ENCODE data around the gene CHEK1. TPM values are rescaled to one million over a fixed set of nuclear protein-coding genes. Genes with fewer than 3 reads are reported as not detected.
"Not testable (repeated sequence)": the region's sequence is repeated elsewhere in the genome, so short reads cannot be mapped to it uniquely, and the experiment has no call there.

CHEK1 gene
- total RNA-seq, result 22.1 and 39.2 TPM in 2 replicates

- DNase-seq (ENCODE audit: low read depth), result no peak
Measured at GRCh38 chr11:125624756-125625213, at the start of gene CHEK1. CHEK1 (plus strand) TSS chr11:125625163; CDS start chr11:125626769, 1,606 bp downstream.

GRCh38 chr11:125577181-125577580, 47.8 kb upstream of the CHEK1 start:
- not testable (repeated sequence) for DNase-seq (ENCODE audit: low read depth)

- no peak for DNase-seq (ENCODE audit: low read depth)
Measured at GRCh38 chr11:125578783-125579182, 46.2 kb upstream of the CHEK1 start.

GRCh38 chr11:125579811-125580210, 45.2 kb upstream of the CHEK1 start:
- no peak for DNase-seq (ENCODE audit: low read depth)

GRCh38 chr11:125583496-125583895, 41.5 kb upstream of the CHEK1 start:
- no peak for DNase-seq (ENCODE audit: low read depth)

- DNase-seq (ENCODE audit: low read depth), result no peak
Measured at GRCh38 chr11:125585487-125585886, 39.5 kb upstream of the CHEK1 start.

- DNase-seq (ENCODE audit: low read depth), result no peak
Measured at GRCh38 chr11:125586623-125587022, 38.3 kb upstream of the CHEK1 start.

- no peak for DNase-seq (ENCODE audit: low read depth)
Measured at GRCh38 chr11:125587480-125587879, 37.5 kb upstream of the CHEK1 start.

- DNase-seq (ENCODE audit: low read depth), result peak; percentile 48
Measured at GRCh38 chr11:125588505-125588904, 36.5 kb upstream of the CHEK1 start.

- peak; percentile 42 for DNase-seq (ENCODE audit: low read depth)
Measured at GRCh38 chr11:125591649-125592304, 33.2 kb upstream of the CHEK1 start.

- peak; percentile 99 for DNase-seq (ENCODE audit: low read depth)
Measured at GRCh38 chr11:125592305-125593113, 32.5 kb upstream of the CHEK1 start, which contains the start of gene STT3A. STT3A (plus strand) TSS chr11:125592852; CDS start chr11:125595916, 3,064 bp downstream.

GRCh38 chr11:125593114-125593820, 31.7 kb upstream of the CHEK1 start:
- DNase-seq (ENCODE audit: low read depth), result peak; percentile 30

- no peak for DNase-seq (ENCODE audit: low read depth)
Measured at GRCh38 chr11:125594958-125595357, 30.0 kb upstream of the CHEK1 start.

- no peak for DNase-seq (ENCODE audit: low read depth)
Measured at GRCh38 chr11:125600663-125601062, 24.3 kb upstream of the CHEK1 start.

- DNase-seq (ENCODE audit: low read depth), result no peak
Measured at GRCh38 chr11:125603207-125603606, 21.8 kb upstream of the CHEK1 start.

- DNase-seq (ENCODE audit: low read depth), result no peak
Measured at GRCh38 chr11:125605417-125605816, 19.5 kb upstream of the CHEK1 start.

- no peak for DNase-seq (ENCODE audit: low read depth)
Measured at GRCh38 chr11:125609545-125609944, 15.4 kb upstream of the CHEK1 start.

- DNase-seq (ENCODE audit: low read depth), result no peak
Measured at GRCh38 chr11:125618383-125618782, 6.6 kb upstream of the CHEK1 start.

- peak; percentile 81 for DNase-seq (ENCODE audit: low read depth)
Measured at GRCh38 chr11:125621995-125622394, 3.0 kb upstream of the CHEK1 start.

- DNase-seq (ENCODE audit: low read depth), result no peak
Measured at GRCh38 chr11:125623064-125623463, 1.9 kb upstream of the CHEK1 start.

- no peak for DNase-seq (ENCODE audit: low read depth)
Measured at GRCh38 chr11:125625225-125625629, 264 bp downstream of the CHEK1 start.

GRCh38 chr11:125625630-125626287, 796 bp downstream of the CHEK1 start:
- DNase-seq (ENCODE audit: low read depth), result peak; percentile 69

Data from renal cortical epithelial cell (primary cell).